T-helper 17 cell (primary cell): ENCODE results near the gene MMP8. TPM values are rescaled to one million over a fixed set of nuclear protein-coding genes. Genes with fewer than 3 reads are reported as not detected.

Source experiments
- ATAC-seq: fragments of 150-1000 bp; cut with Tn5 transposase; 2 replicates; pipeline ENCODE4 v1.10.0; 2021; ENCODE audit warnings: mild to moderate bottlenecking, moderate library complexity
- DNase-seq, 3 donors: peaks; one replicate each; pipeline versions ENCODE4 v3.0.0 to v3.0.0-alpha.2; 2020 to 2021
- H3K9me3 ChIP-seq: one replicate; pipeline ENCODE4 v1.7.0; 2013; ENCODE audit warnings: low read length, mild to moderate bottlenecking; ENCODE audit not compliant: control insufficient read depth, poor library complexity, severe bottlenecking
- H3K27ac Mint-ChIP-seq: one replicate; pipeline ENCODE4 v1.8.0; 2022; ENCODE audit warnings: mild to moderate bottlenecking, moderate library complexity, mixed read lengths
- H3K27me3 Mint-ChIP-seq: one replicate; pipeline ENCODE4 v1.8.0; 2022; ENCODE audit warnings: mixed read lengths
- H3K36me3 Mint-ChIP-seq: one replicate; pipeline ENCODE4 v1.8.0; 2022; ENCODE audit warnings: low read depth, mixed read lengths
- H3K4me1 Mint-ChIP-seq: one replicate; pipeline ENCODE4 v1.8.0; 2022; ENCODE audit warnings: mild to moderate bottlenecking, mixed read lengths
- H3K4me3 Mint-ChIP-seq: one replicate; pipeline ENCODE4 v1.8.0; 2022; ENCODE audit warnings: mild to moderate bottlenecking, moderate library complexity, mixed read lengths
- total RNA-seq, 4 donors: library from RNA in 2 of 4; stranded (reverse) in 2 of 4; gene quantifications; one replicate each; pipeline ENCODE4 v1.2.3 and lab custom pipeline; 2022 to 2026

MMP8 gene
- total RNA-seq, 2 donors from 2014 or later, result not detected

- no peaks in the 10 kb centered on the region for H3K36me3 Mint-ChIP-seq
- H3K9me3 ChIP-seq, result no peaks in the 10 kb centered on the region
- H3K4me3 Mint-ChIP-seq, result no peak overlapping the region
- ATAC-seq, result no peak
- peaks cover 41% of the 10 kb centered on the region for H3K27me3 Mint-ChIP-seq
- H3K27ac Mint-ChIP-seq, result no peak overlapping the region
- no peak for DNase-seq
- peaks cover 5% of the 10 kb centered on the region for H3K4me1 Mint-ChIP-seq
Measured at GRCh38 chr11:102709201-102709945, 15.4 kb downstream of the MMP8 start.

GRCh38 chr11:102708654-102709053 is 16.1 kb downstream of the MMP8 start:
- no peak for ATAC-seq
- H3K4me1 Mint-ChIP-seq, result peaks cover 5% of the 10 kb centered on the region
- no peaks in the 10 kb centered on the region for H3K9me3 ChIP-seq
- H3K27ac Mint-ChIP-seq, result no peak overlapping the region
- no peak for DNase-seq
- H3K27me3 Mint-ChIP-seq, result peaks cover 40% of the 10 kb centered on the region
- H3K36me3 Mint-ChIP-seq, result no peaks in the 10 kb centered on the region
- H3K4me3 Mint-ChIP-seq, result no peak overlapping the region

DNA sequence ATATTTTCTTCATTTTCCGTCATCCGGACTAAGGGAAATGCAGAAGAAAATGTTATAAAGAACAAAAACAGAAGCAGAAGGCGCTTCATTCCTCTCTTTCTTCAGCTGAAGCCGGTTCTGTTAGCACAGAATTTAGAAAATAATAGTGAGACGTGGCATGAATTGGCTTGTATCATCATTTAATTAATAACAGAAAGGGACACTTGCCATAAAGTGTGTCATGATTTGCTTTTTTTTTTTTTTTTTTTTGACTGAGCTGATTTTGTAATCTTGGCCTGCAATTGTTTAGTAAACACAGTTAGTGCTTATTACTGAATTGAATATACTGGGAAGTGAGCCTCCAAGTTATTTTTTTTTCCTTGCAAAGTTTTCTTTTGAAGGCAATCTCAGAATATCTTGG is 19.1 kb downstream of the MMP8 start, which contains the start of gene MMP27:
Gene MMP27, minus strand, starts transcription at position 144 of the 400 bp plus-strand sequence. Its CDS starts 55 bp downstream, at position 89.
- no peaks in the 10 kb centered on the region for H3K9me3 ChIP-seq
- DNase-seq (no peak), ATAC-seq (no peak)
- peaks cover 25% of the 10 kb centered on the region for H3K27me3 Mint-ChIP-seq
- H3K4me3 Mint-ChIP-seq, result no peak within 1 kb of the TSS
- H3K27ac Mint-ChIP-seq, result no peak within 1 kb of the TSS
- H3K36me3 Mint-ChIP-seq, result no peaks in the 10 kb centered on the region
- H3K4me1 Mint-ChIP-seq, result peaks cover 5% of the 10 kb centered on the region

- H3K27ac Mint-ChIP-seq, result no peak overlapping the region
- ATAC-seq (no peak), DNase-seq (no peak)
- no peaks in the 10 kb centered on the region for H3K9me3 ChIP-seq
- no peaks in the 10 kb centered on the region for H3K36me3 Mint-ChIP-seq
- peaks cover 5% of the 10 kb centered on the region for H3K4me1 Mint-ChIP-seq
- no peak overlapping the region for H3K4me3 Mint-ChIP-seq
- H3K27me3 Mint-ChIP-seq, result peaks cover 20% of the 10 kb centered on the region
Measured at GRCh38 chr11:102704841-102705240, 19.9 kb downstream of the MMP8 start.

DNA sequence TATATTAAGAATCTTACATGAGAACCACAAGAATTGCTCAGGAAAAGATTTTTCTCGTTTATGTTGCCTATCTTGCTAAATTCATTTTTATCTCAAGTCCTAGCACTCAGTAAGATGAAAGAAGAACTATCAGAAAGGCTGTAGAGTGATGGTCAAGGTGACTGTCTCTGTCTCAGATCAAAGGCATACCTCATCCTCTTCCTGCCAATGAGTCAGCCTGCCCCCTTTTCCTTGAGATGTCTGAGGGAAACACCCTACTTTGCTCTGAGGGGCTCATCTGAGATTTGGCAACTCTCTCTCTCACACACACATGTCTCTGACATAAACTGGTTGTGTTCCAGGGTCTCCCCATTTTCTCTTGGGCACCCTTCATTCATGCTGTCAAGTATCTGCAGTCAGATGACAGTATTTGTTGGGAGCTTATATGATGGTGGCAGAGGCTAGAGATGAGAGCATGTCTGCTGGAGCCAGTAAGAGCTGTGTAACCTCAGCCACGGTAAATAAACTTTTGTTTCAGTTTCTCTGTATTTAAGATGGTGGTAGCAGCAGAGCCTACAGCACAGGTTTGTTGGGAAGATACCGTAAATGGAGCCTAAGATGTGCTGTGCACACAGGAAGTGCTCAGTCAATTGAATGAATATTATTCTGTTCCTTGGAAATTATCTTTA is 20.8 kb downstream of the MMP8 start:
- Mint-ChIP-seq H3K4me1 (peaks cover 5% of the 10 kb centered on the region), H3K27me3 (peaks cover 13% of the 10 kb centered on the region), H3K36me3 (no peaks in the 10 kb centered on the region), H3K27ac (no peak overlapping the region), H3K4me3 (no peak overlapping the region)
- DNase-seq (no peak), ATAC-seq (no peak)
- no peaks in the 10 kb centered on the region for H3K9me3 ChIP-seq

GRCh38 chr11:102695201-102695600 is 29.6 kb downstream of the MMP8 start:
- ATAC-seq (no peak), DNase-seq (no peak)
- H3K9me3 ChIP-seq, result no peaks in the 10 kb centered on the region
- Mint-ChIP-seq H3K4me3 (no peak overlapping the region), H3K27me3 (peaks cover 38% of the 10 kb centered on the region), H3K27ac (no peak overlapping the region), H3K36me3 (no peaks in the 10 kb centered on the region), H3K4me1 (no peaks in the 10 kb centered on the region)

- no peak for DNase-seq
- Mint-ChIP-seq H3K27me3 (peaks cover 18% of the 10 kb centered on the region), H3K27ac (no peak overlapping the region), H3K4me3 (no peak overlapping the region), H3K36me3 (no peaks in the 10 kb centered on the region), H3K4me1 (no peaks in the 10 kb centered on the region)
- no peaks in the 10 kb centered on the region for H3K9me3 ChIP-seq
- no peak for ATAC-seq
Measured at GRCh38 chr11:102685754-102686153, 39.0 kb downstream of the MMP8 start.

- no peak overlapping the region for H3K27ac Mint-ChIP-seq
- no peaks in the 10 kb centered on the region for H3K9me3 ChIP-seq
- no peaks in the 10 kb centered on the region for H3K4me1 Mint-ChIP-seq
- H3K4me3 Mint-ChIP-seq, result no peak overlapping the region
- H3K36me3 Mint-ChIP-seq, result no peaks in the 10 kb centered on the region
- no peak for DNase-seq
- peaks cover 18% of the 10 kb centered on the region for H3K27me3 Mint-ChIP-seq
- ATAC-seq, result no peak
Measured at GRCh38 chr11:102685338-102685737, 39.4 kb downstream of the MMP8 start.

DNA sequence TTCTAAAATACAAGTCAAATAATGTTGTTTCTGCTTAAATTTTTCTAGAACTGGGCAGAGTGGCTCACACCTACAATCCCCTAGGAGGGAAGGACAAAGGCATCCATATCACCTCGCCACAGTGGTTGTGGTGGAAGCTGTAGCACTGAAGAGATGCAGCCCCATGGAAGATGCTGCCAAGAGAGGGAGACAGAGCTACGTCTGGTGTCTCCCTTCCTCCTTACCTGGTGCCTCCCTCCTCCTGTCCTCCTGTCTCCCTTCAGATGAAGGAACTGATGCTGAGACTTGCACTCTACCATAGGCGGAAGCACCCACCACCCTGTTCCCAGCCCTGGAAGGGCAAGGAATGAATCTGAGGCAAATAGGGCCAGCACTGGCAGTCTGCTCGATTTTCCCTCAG is 41.5 kb downstream of the MMP8 start:
- H3K4me1 Mint-ChIP-seq, result no peaks in the 10 kb centered on the region
- DNase-seq (no peak), ATAC-seq (no peak)
- H3K27ac Mint-ChIP-seq, result no peak overlapping the region
- H3K27me3 Mint-ChIP-seq, result peaks cover 37% of the 10 kb centered on the region
- H3K36me3 Mint-ChIP-seq, result peaks cover 2% of the 10 kb centered on the region
- no peak overlapping the region for H3K4me3 Mint-ChIP-seq
- H3K9me3 ChIP-seq, result no peaks in the 10 kb centered on the region

DNA sequence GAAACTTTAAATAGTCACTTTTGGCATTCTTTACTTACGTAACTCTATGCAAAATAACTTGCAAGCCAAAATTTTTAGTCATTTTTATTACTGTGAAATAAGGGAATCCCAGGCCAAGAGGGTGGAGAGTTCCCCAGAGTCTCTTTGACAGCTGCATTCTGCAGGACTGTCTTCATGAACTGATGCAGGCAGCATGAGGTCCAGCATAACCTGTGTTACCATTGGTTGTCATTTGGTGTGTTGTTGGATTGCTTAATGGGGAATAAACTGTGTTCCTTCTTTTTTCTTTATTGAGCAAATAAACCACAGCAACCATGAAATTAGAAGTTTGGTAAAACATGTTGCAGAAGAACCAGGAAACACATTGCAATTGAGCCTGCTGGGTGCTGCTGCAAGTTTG is 43.8 kb downstream of the MMP8 start:
- Mint-ChIP-seq H3K4me3 (no peak overlapping the region), H3K27ac (no peak overlapping the region), H3K36me3 (peaks cover 2% of the 10 kb centered on the region), H3K4me1 (no peaks in the 10 kb centered on the region), H3K27me3 (peaks cover 55% of the 10 kb centered on the region)
- ATAC-seq, result no peak
- DNase-seq, result no peak
- H3K9me3 ChIP-seq, result no peaks in the 10 kb centered on the region

- Mint-ChIP-seq H3K27ac (no peak overlapping the region), H3K4me1 (no peaks in the 10 kb centered on the region), H3K27me3 (peaks cover 47% of the 10 kb centered on the region), H3K4me3 (no peak overlapping the region), H3K36me3 (peaks cover 6% of the 10 kb centered on the region)
- ATAC-seq (no peak), DNase-seq (no peak)
- H3K9me3 ChIP-seq, result no peaks in the 10 kb centered on the region
Measured at GRCh38 chr11:102678022-102678421, 46.7 kb downstream of the MMP8 start.

DNA sequence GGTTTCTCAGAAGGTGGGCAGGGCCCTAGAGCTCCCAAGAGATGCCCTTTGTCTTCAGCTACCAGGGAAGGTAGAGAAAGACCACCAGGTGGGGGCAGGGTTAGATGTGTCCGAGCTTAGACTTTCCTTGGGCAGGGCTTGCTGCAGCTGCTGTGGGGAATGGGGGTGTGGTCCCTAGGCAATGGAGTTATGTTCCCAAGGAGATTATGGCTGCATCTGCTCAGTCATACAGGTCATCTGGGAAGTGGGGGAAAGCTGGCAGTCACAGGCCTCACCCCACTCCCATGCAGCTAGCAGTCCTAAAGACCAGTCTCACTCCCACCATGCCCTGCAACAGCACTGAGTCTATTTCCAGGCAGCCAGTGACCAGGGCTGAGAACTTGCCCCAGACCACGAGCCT is 48.7 kb downstream of the MMP8 start:
- ATAC-seq (no peak), DNase-seq (no peak)
- H3K9me3 ChIP-seq, result no peaks in the 10 kb centered on the region
- Mint-ChIP-seq H3K36me3 (peaks cover 6% of the 10 kb centered on the region), H3K4me1 (no peaks in the 10 kb centered on the region), H3K27me3 (peaks cover 43% of the 10 kb centered on the region), H3K4me3 (no peak overlapping the region), H3K27ac (no peak overlapping the region)

DNA sequence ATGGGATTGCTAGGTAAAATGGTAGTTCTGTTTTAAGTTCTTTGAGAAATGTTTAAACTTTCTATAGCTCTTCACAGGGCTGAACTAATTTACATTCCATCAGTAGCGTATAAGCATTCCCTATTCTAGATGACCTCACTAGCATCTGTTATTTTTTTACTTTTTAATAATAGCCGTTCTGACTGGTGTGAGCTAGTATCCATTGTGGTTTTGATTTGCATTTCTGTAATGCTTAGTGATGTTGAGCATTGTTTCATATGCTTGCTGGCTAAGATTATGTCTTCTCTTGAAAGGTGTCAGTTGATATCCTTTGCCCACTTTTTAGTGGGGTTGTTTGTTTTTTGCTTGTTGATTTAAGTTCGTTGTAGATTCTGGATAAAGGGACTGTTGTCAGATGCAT is 55.1 kb downstream of the MMP8 start:
- Mint-ChIP-seq H3K27ac (no peak overlapping the region), H3K4me1 (no peaks in the 10 kb centered on the region), H3K27me3 (peaks cover 16% of the 10 kb centered on the region), H3K4me3 (no peak overlapping the region), H3K36me3 (peaks cover 5% of the 10 kb centered on the region)
- ATAC-seq (no peak), DNase-seq (no peak)
- no peaks in the 10 kb centered on the region for H3K9me3 ChIP-seq
